C4-2B (cell line): ENCODE data around the gene GFM1.

Source experiments
- ZFX ChIP-seq: fragments of 450-650 bp; IDR thresholded peaks from 2 replicates; pipeline ENCODE4 v1.6.1; 2017
- TF ChIP-seq, protein P1 (sequence below): fragments of 450-650 bp; conservative IDR thresholded peaks from 2 replicates; pipeline ENCODE4 v1.5.1; 2017; ENCODE audit warnings: mild to moderate bottlenecking

DNA sequence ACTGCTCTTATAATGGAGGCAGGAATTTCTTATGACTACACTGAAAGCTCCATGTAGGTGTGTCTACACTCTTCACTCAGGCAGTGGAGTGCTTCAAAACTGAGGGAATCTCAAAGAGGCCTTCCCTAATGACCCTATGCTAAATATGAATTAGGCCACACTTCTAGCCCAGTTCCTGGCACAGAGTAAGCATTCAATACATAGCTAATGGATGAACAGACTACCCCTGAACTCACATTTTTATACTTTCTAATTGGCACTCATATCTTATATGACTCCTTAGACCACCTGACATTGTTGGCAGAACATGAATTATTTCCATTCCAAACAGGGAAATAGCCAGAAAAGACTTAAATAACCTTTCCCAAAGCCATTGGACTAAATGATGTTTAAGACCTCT lies 84.5 kb downstream of the GFM1 start:
- TF ChIP-seq, protein P1, sequence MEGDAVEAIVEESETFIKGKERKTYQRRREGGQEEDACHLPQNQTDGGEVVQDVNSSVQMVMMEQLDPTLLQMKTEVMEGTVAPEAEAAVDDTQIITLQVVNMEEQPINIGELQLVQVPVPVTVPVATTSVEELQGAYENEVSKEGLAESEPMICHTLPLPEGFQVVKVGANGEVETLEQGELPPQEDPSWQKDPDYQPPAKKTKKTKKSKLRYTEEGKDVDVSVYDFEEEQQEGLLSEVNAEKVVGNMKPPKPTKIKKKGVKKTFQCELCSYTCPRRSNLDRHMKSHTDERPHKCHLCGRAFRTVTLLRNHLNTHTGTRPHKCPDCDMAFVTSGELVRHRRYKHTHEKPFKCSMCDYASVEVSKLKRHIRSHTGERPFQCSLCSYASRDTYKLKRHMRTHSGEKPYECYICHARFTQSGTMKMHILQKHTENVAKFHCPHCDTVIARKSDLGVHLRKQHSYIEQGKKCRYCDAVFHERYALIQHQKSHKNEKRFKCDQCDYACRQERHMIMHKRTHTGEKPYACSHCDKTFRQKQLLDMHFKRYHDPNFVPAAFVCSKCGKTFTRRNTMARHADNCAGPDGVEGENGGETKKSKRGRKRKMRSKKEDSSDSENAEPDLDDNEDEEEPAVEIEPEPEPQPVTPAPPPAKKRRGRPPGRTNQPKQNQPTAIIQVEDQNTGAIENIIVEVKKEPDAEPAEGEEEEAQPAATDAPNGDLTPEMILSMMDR, result no peak
- TF ChIP-seq ZFX, result no peak
